ENCODE measurements around the gene TBCC. TPM values are rescaled to one million over a fixed set of nuclear protein-coding genes. Genes with fewer than 3 reads are reported as not detected.

TBCC gene
- total RNA-seq: 28.7 and 44.1 TPM in 2 replicates

GRCh38 chr6:42745640-42746462 lies at the start of gene TBCC:
Gene TBCC, minus strand, starts transcription at chr6:42746103. Its CDS starts 30 bp downstream, at chr6:42746073.

GRCh38 chr6:42781796-42782688 lies 36.1 kb upstream of the TBCC start, which contains the start of gene BICRAL:
Gene BICRAL, plus strand, starts transcription at chr6:42782052. Its CDS starts 39,971 bp downstream, at chr6:42822023.

GRCh38 chr6:42722497-42722896 lies 23.4 kb downstream of the TBCC start, which contains the start of gene PRPH2:
Gene PRPH2, minus strand, starts transcription at chr6:42722597. Its CDS starts 263 bp downstream, at chr6:42722334.

Other genes starting within 250 kb of the TBCC start
- 16.9 and 22.6 TPM in 2 replicates for gene UBR2, start 182.1 kb downstream of the TBCC start, total RNA-seq
- not detected in 2 replicates for gene PRPH2, start 23.5 kb downstream of the TBCC start, total RNA-seq
- 2.7 and 5.3 TPM in 2 replicates for gene BICRAL, start 35.9 kb upstream of the TBCC start, total RNA-seq
- gene RPL7L1, start 133.5 kb upstream of the TBCC start, total RNA-seq: 168 and 177 TPM in 2 replicates
- gene PTCRA, start 169.9 kb upstream of the TBCC start, total RNA-seq: not detected in 2 replicates
- gene CNPY3, start 183.4 kb upstream of the TBCC start, total RNA-seq: 16.2 and 28.2 TPM in 2 replicates
- gene GNMT, start 214.7 kb upstream of the TBCC start, total RNA-seq: not detected in 2 replicates
- 51.1 and 68.4 TPM in 2 replicates for gene PEX6, start 233.1 kb upstream of the TBCC start, total RNA-seq
- gene PPP2R5D, start 238.5 kb upstream of the TBCC start, total RNA-seq: 23.7 and 30.6 TPM in 2 replicates